Activated naive CD8-positive, alpha-beta T cell treated with anti-CD3 and anti-CD28 coated beads, Interleukin-2, amount 10 ng/mL, durations not matched to agents 7 days and 5 days (primary cell): Measurements from ENCODE around the gene UBE2Z. TPM values are rescaled to one million over a fixed set of nuclear protein-coding genes. Genes with fewer than 3 reads are reported as not detected.
A peak's percentile ranks its signal among the peaks of the same experiment; 100 is the strongest.

Experiments
- ATAC-seq: fragments of 150-1000 bp; cut with Tn5 transposase; one replicate; pipeline ENCODE4 v1.10.0; 2021; ENCODE audit warnings: low read depth, moderate library complexity
- POLR2A ChIA-PET: fragments of 350-600 bp; sonication (Branson Sonifier 250); formaldehyde crosslinking; loops from one replicate; lab custom pipeline; 2021; ENCODE audit warnings: antibody characterized with exemption; lab: Charles Lee
- DNase-seq: peaks from one replicate; pipeline ENCODE4 v3.0.0; 2021
- H3K27ac Mint-ChIP-seq: one replicate; pipeline ENCODE4 v1.8.0; 2022; ENCODE audit warnings: mild to moderate bottlenecking, mixed read lengths
- H3K27me3 Mint-ChIP-seq: one replicate; pipeline ENCODE4 v1.8.0; 2022; ENCODE audit warnings: mild to moderate bottlenecking, moderate library complexity, mixed read lengths
- H3K36me3 Mint-ChIP-seq: one replicate; pipeline ENCODE4 v1.8.0; 2021; ENCODE audit warnings: mild to moderate bottlenecking, mixed read lengths
- H3K4me1 Mint-ChIP-seq: one replicate; pipeline ENCODE4 v1.8.0; 2021; ENCODE audit warnings: mixed read lengths
- H3K4me3 Mint-ChIP-seq: one replicate; pipeline ENCODE4 v1.8.0; 2022; ENCODE audit warnings: mild to moderate bottlenecking, moderate library complexity, mixed read lengths
- H3K9me3 Mint-ChIP-seq: one replicate; pipeline ENCODE4 v1.8.0; 2021; ENCODE audit warnings: mixed read lengths
- total RNA-seq, 2 experiments: library from RNA; stranded (reverse); gene quantifications; one replicate each; pipeline ENCODE4 v1.2.3, GENCODE V29; 2021

UBE2Z gene
- total RNA-seq, 2 experiments from 2014 or later: 71.6 to 74.7 TPM

- H3K9me3 Mint-ChIP-seq: no peaks in the 10 kb centered on the region
- H3K36me3 Mint-ChIP-seq: no peaks in the 10 kb centered on the region
- POLR2A ChIA-PET: no interaction called here
- H3K27me3 Mint-ChIP-seq: no peaks in the 10 kb centered on the region
- no peak overlapping the region for H3K27ac Mint-ChIP-seq
- peaks cover 15% of the 10 kb centered on the region for H3K4me1 Mint-ChIP-seq
- peak; percentile 45 for ATAC-seq
- DNase-seq: no peak
- no peak overlapping the region for H3K4me3 Mint-ChIP-seq
Observed at GRCh38 chr17:48882272-48882671, 25.9 kb upstream of the UBE2Z start.

GRCh38 chr17:48883171-48883570, 25.0 kb upstream of the UBE2Z start:
- no peaks in the 10 kb centered on the region for H3K27me3 Mint-ChIP-seq
- H3K27ac Mint-ChIP-seq: no peak overlapping the region
- DNase-seq (no peak), ATAC-seq (no peak)
- H3K4me1 Mint-ChIP-seq: peaks cover 13% of the 10 kb centered on the region
- no peak overlapping the region for H3K4me3 Mint-ChIP-seq
- H3K9me3 Mint-ChIP-seq: no peaks in the 10 kb centered on the region
- POLR2A ChIA-PET: no interaction called here
- no peaks in the 10 kb centered on the region for H3K36me3 Mint-ChIP-seq

- Mint-ChIP-seq H3K4me3 (no peak overlapping the region), H3K9me3 (no peaks in the 10 kb centered on the region), H3K27ac (no peak overlapping the region), H3K36me3 (no peaks in the 10 kb centered on the region), H3K4me1 (peaks cover 12% of the 10 kb centered on the region), H3K27me3 (no peaks in the 10 kb centered on the region)
- ATAC-seq: no peak
- no peak for DNase-seq
- POLR2A ChIA-PET: no interaction called here
Observed at GRCh38 chr17:48890086-48890485, 18.1 kb upstream of the UBE2Z start.

- Mint-ChIP-seq H3K9me3 (no peaks in the 10 kb centered on the region), H3K27me3 (no peaks in the 10 kb centered on the region), H3K4me1 (peaks cover 22% of the 10 kb centered on the region), H3K36me3 (peaks cover 7% of the 10 kb centered on the region), H3K4me3 (peak overlapping the region; percentile 92), H3K27ac (peak overlapping the region; percentile 86)
- POLR2A ChIA-PET: interaction anchor here (0.8 to 4.9 kb wide), 9 partner anchors 8 to 326 kb away, joined by 3 to 65 read pairs (median 4); partner anchors contain the start of genes SNF8 and UBE2Z
- DNase-seq (no peak), ATAC-seq (no peak)
Observed at GRCh38 chr17:48892940-48893645, 15.1 kb upstream of the UBE2Z start.

- ATAC-seq (no peak), DNase-seq (no peak)
- Mint-ChIP-seq H3K4me1 (peaks cover 22% of the 10 kb centered on the region), H3K27ac (no peak overlapping the region), H3K4me3 (peak overlapping the region; percentile 92), H3K36me3 (peaks cover 7% of the 10 kb centered on the region), H3K27me3 (no peaks in the 10 kb centered on the region), H3K9me3 (no peaks in the 10 kb centered on the region)
- POLR2A ChIA-PET: interaction anchor here (1.2 to 4.9 kb wide), 3 partner anchors 15 to 51 kb away, joined by 3 to 65 read pairs (median 12); partner anchors contain the start of genes SNF8 and UBE2Z
Observed at GRCh38 chr17:48893646-48894508, 14.3 kb upstream of the UBE2Z start.

- no peak overlapping the region for H3K27ac Mint-ChIP-seq
- no peak overlapping the region for H3K4me3 Mint-ChIP-seq
- no peaks in the 10 kb centered on the region for H3K9me3 Mint-ChIP-seq
- peaks cover 22% of the 10 kb centered on the region for H3K4me1 Mint-ChIP-seq
- H3K36me3 Mint-ChIP-seq: peaks cover 7% of the 10 kb centered on the region
- DNase-seq (no peak), ATAC-seq (no peak)
- H3K27me3 Mint-ChIP-seq: no peaks in the 10 kb centered on the region
- POLR2A ChIA-PET: interaction anchor here (4.9 kb wide), 1 partner anchor 14 kb away, joined by 65 read pairs; the partner anchor contains the start of gene UBE2Z
Observed at GRCh38 chr17:48894886-48895285, 13.3 kb upstream of the UBE2Z start.

GRCh38 chr17:48901241-48901640, 7.0 kb upstream of the UBE2Z start:
- no peak overlapping the region for H3K27ac Mint-ChIP-seq
- H3K4me1 Mint-ChIP-seq: peaks cover 4% of the 10 kb centered on the region
- no peaks in the 10 kb centered on the region for H3K9me3 Mint-ChIP-seq
- no peaks in the 10 kb centered on the region for H3K27me3 Mint-ChIP-seq
- no peak overlapping the region for H3K4me3 Mint-ChIP-seq
- POLR2A ChIA-PET: interaction anchor here (2.0 kb wide), 1 partner anchor 9 kb away, joined by 8 read pairs; the partner anchor contains the start of gene ATP5MC1
- no peaks in the 10 kb centered on the region for H3K36me3 Mint-ChIP-seq
- ATAC-seq (no peak), DNase-seq (no peak)

GRCh38 chr17:48903401-48903800, 4.8 kb upstream of the UBE2Z start:
- H3K27ac Mint-ChIP-seq: no peak overlapping the region
- ATAC-seq (no peak), DNase-seq (no peak)
- no peaks in the 10 kb centered on the region for H3K27me3 Mint-ChIP-seq
- H3K4me1 Mint-ChIP-seq: peaks cover 5% of the 10 kb centered on the region
- H3K4me3 Mint-ChIP-seq: no peak overlapping the region
- POLR2A ChIA-PET: no interaction called here
- no peaks in the 10 kb centered on the region for H3K36me3 Mint-ChIP-seq
- H3K9me3 Mint-ChIP-seq: no peaks in the 10 kb centered on the region

- H3K36me3 Mint-ChIP-seq: no peaks in the 10 kb centered on the region
- H3K4me1 Mint-ChIP-seq: peaks cover 8% of the 10 kb centered on the region
- H3K9me3 Mint-ChIP-seq: no peaks in the 10 kb centered on the region
- no peak overlapping the region for H3K4me3 Mint-ChIP-seq
- no peak overlapping the region for H3K27ac Mint-ChIP-seq
- H3K27me3 Mint-ChIP-seq: no peaks in the 10 kb centered on the region
- POLR2A ChIA-PET: interaction anchor here (0.9 kb wide), 1 partner anchor 12 kb away, joined by 4 read pairs; the partner anchor contains the start of gene ATP5MC1
- ATAC-seq (no peak), DNase-seq (no peak)
Observed at GRCh38 chr17:48904428-48904827, 3.8 kb upstream of the UBE2Z start.

GRCh38 chr17:48905987-48906515, 2.2 kb upstream of the UBE2Z start:
- peaks cover 22% of the 10 kb centered on the region for H3K4me1 Mint-ChIP-seq
- no peak overlapping the region for H3K27ac Mint-ChIP-seq
- no peak overlapping the region for H3K4me3 Mint-ChIP-seq
- ATAC-seq: no peak
- H3K9me3 Mint-ChIP-seq: no peaks in the 10 kb centered on the region
- H3K36me3 Mint-ChIP-seq: peaks cover 4% of the 10 kb centered on the region
- H3K27me3 Mint-ChIP-seq: no peaks in the 10 kb centered on the region
- POLR2A ChIA-PET: interaction anchor here (0.6 kb wide), 1 partner anchor 453 kb away, joined by 3 read pairs; no protein-coding TSS in a partner anchor
- DNase-seq: no peak

GRCh38 chr17:48907713-48908046, 527 bp upstream of the UBE2Z start:
- H3K27me3 Mint-ChIP-seq: no peaks in the 10 kb centered on the region
- no peaks in the 10 kb centered on the region for H3K9me3 Mint-ChIP-seq
- POLR2A ChIA-PET: interaction anchor here (0.6 to 4.9 kb wide), 11 partner anchors 9 to 1018 kb away, joined by 3 to 65 read pairs (median 5); partner anchors contain the start of genes ATP5MC1 and SNF8
- no peak for DNase-seq
- peak; percentile 16 for ATAC-seq
- peak overlapping the region; percentile 92 for H3K4me3 Mint-ChIP-seq
- peaks cover 17% of the 10 kb centered on the region for H3K36me3 Mint-ChIP-seq
- peak overlapping the region; percentile 93 for H3K27ac Mint-ChIP-seq
- H3K4me1 Mint-ChIP-seq: peaks cover 36% of the 10 kb centered on the region

GRCh38 chr17:48908853-48909394, 717 bp downstream of the UBE2Z start:
- Mint-ChIP-seq H3K27me3 (no peaks in the 10 kb centered on the region), H3K27ac (peak overlapping the region; percentile 82), H3K4me1 (peaks cover 43% of the 10 kb centered on the region), H3K4me3 (peak overlapping the region; percentile 92), H3K9me3 (no peaks in the 10 kb centered on the region), H3K36me3 (peaks cover 27% of the 10 kb centered on the region)
- POLR2A ChIA-PET: interaction anchor here (0.5 to 4.9 kb wide), 11 partner anchors 9 to 1595 kb away, joined by 3 to 65 read pairs (median 4); partner anchors contain the start of genes ATP5MC1 and SNF8
- peak; percentile 62 for ATAC-seq
- DNase-seq: peak; percentile 86

GRCh38 chr17:48909783-48910182, 1.6 kb downstream of the UBE2Z start:
- POLR2A ChIA-PET: interaction anchor here (0.7 to 4.9 kb wide), 6 partner anchors 10 to 283 kb away, joined by 3 to 65 read pairs (median 6); partner anchors contain the start of genes ATP5MC1 and SNF8
- H3K27ac Mint-ChIP-seq: peak overlapping the region; percentile 39
- H3K9me3 Mint-ChIP-seq: no peaks in the 10 kb centered on the region
- ATAC-seq (no peak), DNase-seq (no peak)
- H3K27me3 Mint-ChIP-seq: no peaks in the 10 kb centered on the region
- peaks cover 34% of the 10 kb centered on the region for H3K36me3 Mint-ChIP-seq
- H3K4me1 Mint-ChIP-seq: peaks cover 50% of the 10 kb centered on the region
- H3K4me3 Mint-ChIP-seq: peak overlapping the region; percentile 92
